HG03342 (cell line): ENCODE results near the gene CFAP45.
A peak's percentile ranks its signal among the peaks of the same experiment; 100 is the strongest.

Experiments
- ATAC-seq: cut with Tn5 transposase; IDR thresholded peaks from one replicate; pipeline ENCODE4 v1.9.1; 2021; ENCODE audit warnings: mild to moderate bottlenecking, moderate library complexity; ENCODE audit not compliant: unreplicated experiment

The CFAP45 gene

DNA sequence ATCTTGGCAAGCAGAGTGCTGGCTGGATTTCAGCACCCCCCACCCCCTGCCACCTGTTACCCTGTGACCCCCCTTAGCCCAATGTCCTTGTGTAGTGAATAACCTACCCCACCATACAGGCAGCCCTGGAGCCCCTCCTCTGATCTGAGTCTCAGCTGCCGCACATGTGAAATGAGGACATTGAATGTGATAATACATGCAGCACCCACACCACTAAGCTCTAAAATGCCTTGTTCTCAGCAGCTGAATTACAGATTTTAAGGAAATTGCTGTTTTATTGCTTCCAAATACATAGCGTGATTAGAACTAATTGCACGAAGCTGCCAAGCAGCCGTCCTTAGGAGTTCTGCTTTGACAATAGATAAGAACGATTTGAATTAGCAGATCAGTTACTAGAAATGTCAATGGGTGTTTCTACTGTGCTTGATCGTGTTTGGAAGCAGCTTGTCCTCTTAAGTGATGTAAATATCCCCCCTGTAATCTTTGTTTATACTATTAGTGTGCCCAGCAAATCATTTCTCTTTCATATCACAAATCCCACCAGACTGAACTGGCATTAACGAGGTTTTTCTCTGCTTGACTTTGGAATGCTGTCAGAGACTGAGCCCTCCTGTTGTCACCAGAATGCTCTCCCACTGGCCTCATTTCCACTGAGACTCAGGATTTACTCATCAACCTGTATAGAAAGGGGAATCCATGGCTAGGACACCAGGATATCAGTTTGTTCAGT, 68.4 kb downstream of the CFAP45 start:
- ATAC-seq, result no peak

DNA sequence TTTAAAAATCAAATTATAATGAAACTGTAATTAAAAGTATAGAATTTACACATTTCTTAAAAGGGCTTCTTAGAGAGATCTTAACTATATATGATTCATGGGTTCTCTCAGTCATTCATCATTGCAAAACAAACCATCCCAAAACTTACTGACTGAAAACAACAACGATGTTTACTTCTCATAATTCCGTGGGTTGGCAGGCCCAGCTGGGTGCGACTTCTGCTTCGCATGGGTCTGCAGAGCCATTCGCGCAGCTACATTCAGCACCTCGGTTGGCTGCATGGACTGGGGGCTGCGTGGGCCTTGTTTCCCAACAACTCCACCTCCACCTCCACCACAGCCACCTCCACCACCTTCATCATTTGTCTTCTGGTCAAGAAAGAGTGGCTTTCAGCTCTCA, 69.2 kb downstream of the CFAP45 start:
- no peak for ATAC-seq

DNA sequence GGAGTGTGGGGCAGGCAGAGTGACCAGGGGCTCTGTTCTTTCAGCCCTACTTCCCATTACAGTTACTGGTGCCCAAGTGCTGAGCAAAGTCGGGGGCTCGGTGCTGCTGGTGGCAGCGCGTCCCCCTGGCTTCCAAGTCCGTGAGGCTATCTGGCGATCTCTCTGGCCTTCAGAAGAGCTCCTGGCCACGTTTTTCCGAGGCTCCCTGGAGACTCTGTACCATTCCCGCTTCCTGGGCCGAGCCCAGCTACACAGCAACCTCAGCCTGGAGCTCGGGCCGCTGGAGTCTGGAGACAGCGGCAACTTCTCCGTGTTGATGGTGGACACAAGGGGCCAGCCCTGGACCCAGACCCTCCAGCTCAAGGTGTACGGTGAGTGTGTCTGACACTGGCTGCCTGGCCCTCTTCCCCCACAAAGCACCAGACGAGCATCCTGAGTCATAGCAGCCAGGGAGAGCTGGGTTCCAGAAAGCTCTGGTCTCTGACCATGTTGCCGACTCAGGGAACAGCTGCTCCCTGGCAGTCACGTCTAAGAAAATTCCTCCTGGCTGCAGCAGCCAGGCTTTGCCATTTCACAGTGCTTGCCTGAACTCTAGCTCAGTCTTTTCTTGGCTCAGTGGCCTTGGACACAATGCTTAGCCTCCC, 70.0 kb downstream of the CFAP45 start:
- ATAC-seq, result no peak

DNA sequence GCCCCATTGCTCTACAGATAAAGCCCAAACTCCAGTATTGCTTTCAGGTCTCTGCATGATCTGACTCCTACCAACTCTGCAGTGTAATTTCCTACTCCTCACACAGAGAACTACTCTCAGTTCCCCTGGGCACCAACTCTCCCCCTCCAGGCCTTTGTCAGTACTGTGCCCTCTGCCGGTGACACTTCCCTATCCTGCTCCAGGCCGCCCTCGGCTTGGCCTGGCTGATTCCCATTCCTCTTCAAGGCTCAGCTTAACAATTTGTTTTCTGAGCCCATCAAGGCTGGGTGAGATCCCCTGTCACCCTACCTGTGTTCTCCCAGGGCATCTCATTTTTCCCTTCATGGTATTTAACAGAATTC, 70.7 kb downstream of the CFAP45 start:
- peak; percentile 82 for ATAC-seq

DNA sequence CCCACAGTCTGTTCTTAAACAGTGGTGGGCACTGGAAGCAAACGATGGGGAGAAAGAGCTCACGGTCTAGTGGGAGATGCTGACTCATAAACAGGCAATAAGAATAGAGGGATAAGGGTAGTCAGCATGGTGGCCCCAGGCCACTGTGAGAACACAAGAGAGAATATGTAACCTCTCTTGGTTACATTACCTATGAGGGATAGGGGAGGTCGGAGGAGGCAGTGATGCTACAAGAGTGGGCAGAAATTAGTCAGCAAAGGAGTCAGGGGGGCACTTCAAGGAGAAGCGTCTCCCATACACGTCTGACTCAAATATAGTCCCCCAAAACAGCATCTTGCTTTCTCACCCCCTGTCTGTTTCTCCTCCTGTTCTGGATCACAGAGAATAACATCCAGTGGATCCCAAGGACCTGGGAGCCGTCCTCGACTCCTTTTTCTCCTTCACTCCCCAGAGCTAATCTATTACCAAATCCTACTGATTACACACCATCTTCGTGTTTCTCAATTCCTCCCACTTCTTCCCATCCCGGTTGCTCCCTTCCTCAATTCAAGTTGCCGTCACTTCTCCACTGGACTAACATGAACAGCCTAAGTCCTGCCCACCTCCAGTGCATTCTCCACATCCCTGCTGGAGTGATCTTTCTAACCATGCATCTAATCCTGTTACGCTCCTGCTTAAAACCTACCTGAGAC, 71.2 kb downstream of the CFAP45 start:
- ATAC-seq, result no peak

DNA sequence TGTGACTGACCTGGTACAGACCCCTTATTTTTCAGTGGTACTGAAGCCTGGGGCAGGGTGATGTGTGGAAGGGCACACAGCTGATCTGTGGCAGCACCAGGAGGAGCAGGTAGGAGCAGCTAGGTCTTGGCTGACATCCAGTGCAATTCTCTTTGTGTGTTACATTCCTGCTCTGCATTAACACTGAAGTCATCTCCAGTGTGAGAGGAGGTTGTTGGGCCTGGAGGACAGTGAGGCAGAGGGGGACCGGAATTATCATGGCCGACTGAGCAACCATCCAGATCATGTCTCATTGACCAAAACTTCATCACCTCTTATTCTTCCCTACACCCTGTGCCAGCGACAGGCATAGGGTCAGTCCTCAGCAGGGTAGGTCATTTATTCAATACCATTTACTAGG, 71.8 kb downstream of the CFAP45 start:
- no peak for ATAC-seq

DNA sequence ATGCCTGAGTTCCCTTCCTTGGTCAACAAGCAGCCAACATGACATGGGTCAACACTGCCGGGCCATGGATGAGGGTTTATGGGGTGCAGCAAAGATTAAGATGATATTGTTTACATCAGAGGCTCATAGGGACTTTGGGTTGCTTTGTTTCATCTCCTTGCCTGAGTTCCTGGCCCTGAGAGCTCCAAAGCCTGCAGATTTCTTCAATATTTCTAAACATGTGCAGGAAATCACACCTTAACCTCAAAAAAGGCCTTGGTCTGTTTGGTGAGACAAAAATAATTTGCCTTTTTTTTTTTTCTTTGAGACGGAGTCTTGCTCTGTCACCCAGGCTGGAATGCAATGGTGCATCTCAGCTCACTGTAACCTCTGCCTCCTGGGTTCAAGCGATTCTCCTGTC, 72.4 kb downstream of the CFAP45 start:
- no peak for ATAC-seq

DNA sequence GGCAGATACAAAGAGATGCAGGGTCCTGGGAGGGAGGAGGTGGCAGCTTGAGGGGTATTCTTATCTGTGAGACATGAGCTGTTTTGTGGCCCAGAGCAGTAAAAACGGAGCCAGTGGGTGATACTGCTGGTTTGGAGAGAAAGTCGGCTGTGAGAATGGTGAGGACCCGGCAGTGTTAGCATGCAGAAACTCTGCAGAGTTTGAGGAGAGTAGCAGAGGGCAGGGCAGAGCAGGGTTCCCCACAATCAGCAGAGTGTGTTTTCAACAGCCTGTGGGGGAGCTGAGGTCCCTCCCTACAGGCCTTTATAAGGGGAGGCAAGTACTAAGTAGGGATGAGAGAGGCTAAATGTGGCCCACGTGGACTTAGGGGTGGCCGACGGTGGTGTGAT, 72.9 kb downstream of the CFAP45 start:
- ATAC-seq, result no peak

DNA sequence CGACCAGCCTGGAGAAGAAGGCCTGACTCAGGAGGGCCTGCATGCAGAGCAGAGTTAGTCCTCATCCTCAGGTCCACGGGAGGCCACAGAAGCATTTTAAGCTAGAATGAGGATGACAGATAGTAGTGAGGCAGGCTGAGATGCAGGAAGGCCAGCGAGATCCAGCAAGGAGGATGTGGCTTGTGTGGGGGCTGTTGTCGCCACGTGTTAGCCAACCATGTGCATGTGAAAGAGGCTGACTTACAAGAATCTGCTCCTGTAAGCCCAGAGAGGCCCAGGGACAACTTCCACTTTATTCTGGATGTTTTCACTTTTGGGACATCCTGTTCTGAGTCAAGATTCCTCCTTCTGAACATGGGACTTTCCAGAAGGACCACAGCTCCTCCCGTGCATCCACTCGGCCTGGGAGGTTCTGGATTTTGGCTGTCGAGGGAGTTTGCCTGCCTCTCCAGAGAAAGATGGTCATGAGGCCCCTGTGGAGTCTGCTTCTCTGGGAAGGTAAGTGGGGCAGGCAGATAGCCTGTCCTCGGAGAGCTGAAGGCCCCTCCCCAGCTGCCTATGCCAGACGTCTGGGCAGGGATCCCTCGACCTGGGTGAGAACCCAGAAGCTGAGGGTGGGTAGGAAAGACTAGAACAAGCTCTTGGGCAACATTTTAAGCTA, 73.4 kb downstream of the CFAP45 start, which contains the start of gene SLAMF8:
SLAMF8 (plus strand) TSS at position 433 of the 661 bp plus-strand sequence; CDS start at position 459, 26 bp downstream.
- no peak for ATAC-seq

DNA sequence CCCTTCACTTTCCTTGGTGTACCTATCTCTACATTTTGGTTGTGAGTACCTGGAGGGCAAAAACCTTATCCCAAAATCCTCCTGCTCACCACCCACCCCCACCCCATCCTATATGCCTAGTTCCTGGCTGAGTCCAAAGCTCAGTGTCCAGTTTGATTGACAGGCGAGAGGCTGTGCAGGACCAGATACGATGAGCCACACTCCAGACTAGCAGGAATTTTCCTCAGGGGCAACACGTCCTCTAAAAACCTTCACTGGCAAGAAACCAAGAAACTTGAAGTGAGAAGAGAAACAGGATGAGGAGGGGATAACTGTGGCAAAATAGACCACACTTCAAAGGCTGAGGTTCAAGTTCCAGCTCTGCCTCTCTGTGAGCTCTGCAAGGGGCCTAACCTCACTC, 74.4 kb downstream of the CFAP45 start:
- ATAC-seq, result no peak

DNA sequence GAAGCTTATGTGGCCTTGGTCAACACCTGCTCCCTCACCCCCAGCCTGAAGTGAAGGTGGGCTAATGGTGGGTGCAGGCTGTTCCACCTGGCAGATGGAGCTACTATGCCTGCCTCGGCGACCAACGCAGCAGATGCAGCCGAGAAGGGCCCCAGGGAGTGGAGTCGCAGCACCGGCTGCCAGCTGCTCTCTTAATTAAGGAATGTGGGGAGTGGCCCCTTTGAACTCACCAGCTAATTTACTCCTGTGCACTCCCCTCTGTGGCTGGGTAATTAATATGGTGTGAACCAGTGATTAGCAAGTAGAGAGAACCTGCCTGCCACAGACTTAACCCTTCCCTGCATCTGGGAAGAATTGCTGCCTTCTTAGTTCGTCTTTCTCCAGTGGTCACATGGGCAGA, 76.6 kb downstream of the CFAP45 start:
- ATAC-seq, result no peak
